GM12864 (cell line): ENCODE data around the gene CCDC201.

Experiments
- DNase-seq: peaks from one replicate; pipeline ENCODE4 v3.0.0-alpha.2; 2011; ENCODE audit warnings: low read depth
- H3K4me3 ChIP-seq: 2 replicates; pipeline ENCODE4 v1.5.1; 2011; ENCODE audit warnings: mild to moderate bottlenecking, low read depth, low read length, control low read depth
- TF ChIP-seq, protein P1 (sequence below): IDR thresholded peaks from 2 replicates; pipeline ENCODE4 v1.5.1; 2011; ENCODE audit warnings: low read depth, mild to moderate bottlenecking, moderate library complexity, low read length, control low read depth, inconsistent platforms; ENCODE audit errors: missing control alignments

CCDC201 gene

DNA sequence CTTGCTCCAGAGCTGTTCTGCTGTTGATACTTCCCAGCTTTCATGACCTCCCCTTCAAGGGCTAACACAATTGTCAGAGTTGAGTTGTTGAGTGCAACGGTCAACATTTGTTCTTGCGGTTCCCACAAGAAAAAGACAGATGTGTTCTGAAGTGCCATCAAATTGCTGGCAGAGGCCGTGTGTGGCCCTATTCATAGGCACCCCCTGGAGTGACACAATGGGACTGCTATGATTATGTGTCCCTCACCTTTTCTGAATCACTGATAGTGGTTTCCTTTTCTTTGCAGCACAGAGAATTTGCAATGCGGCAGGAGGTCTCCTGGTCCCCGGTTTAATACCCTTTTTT, 9.6 kb upstream of the CCDC201 start:
- no peak overlapping the region for H3K4me3 ChIP-seq
- TF ChIP-seq, protein P1, sequence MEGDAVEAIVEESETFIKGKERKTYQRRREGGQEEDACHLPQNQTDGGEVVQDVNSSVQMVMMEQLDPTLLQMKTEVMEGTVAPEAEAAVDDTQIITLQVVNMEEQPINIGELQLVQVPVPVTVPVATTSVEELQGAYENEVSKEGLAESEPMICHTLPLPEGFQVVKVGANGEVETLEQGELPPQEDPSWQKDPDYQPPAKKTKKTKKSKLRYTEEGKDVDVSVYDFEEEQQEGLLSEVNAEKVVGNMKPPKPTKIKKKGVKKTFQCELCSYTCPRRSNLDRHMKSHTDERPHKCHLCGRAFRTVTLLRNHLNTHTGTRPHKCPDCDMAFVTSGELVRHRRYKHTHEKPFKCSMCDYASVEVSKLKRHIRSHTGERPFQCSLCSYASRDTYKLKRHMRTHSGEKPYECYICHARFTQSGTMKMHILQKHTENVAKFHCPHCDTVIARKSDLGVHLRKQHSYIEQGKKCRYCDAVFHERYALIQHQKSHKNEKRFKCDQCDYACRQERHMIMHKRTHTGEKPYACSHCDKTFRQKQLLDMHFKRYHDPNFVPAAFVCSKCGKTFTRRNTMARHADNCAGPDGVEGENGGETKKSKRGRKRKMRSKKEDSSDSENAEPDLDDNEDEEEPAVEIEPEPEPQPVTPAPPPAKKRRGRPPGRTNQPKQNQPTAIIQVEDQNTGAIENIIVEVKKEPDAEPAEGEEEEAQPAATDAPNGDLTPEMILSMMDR, result no peak

DNA sequence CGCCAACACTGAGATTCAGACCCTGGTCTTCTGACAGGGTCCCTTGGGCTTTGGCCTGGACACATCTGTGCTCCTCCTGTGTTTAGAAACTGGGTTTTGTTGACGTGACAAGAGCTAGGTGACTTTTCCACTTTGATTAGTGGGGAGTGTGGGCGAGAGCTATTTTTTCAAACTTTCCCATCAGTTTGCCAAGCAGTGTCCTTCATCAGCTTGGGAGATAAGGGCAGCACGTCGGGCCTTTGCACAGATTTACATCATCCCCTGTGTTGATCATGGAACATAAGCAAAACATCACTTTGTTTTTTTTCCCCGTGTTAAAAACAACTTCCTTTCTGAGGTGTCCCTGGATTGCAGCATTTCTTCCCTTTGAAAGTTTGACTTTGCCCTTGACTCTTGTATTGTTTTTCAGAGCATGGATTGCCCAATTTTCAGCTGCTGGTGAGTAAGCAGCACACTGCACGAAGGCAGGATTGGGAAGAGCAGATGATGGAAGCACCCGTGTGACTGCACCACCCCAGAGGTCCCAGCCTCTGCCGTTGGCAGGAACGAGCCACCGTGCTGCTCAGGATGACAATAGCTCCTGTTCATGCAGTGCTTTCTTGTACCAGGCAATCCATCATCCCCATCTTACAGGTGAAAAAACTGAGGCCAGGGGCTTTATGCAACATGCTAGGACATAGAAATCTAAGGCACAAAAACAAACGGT, 9.0 kb upstream of the CCDC201 start:
- no peak for DNase-seq
- TF ChIP-seq, protein P1, result no peak
- H3K4me3 ChIP-seq, result no peak overlapping the region

More for the DNA sequence above, 9.6 kb upstream of the CCDC201 start:
- DNase-seq, result no peak

DNA sequence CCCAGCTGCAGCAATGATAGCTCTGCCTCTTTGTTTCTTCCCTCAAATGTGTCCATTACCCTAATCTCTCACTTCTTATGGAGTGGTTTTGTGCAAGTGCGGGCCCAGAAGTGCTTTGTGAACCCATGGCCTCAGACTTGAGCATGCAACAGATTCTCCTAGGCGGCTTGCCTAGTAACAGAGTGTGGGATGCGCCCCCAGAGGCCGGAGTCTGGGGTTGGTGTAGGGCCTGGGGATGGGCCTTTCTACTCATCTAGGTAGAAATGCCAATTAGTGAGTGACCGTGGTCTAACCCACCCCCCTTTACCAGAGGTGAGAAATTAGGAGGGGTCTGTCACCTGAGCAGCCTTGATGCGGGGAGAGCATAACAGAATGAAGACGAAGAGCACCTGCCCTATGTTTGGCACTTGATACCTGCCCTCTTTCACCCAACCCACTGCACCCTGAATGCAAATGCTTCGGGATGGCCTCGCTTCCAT, 8.4 kb upstream of the CCDC201 start:
- H3K4me3 ChIP-seq, result no peak overlapping the region
- TF ChIP-seq, protein P1, result no peak
- DNase-seq, result no peak

DNA sequence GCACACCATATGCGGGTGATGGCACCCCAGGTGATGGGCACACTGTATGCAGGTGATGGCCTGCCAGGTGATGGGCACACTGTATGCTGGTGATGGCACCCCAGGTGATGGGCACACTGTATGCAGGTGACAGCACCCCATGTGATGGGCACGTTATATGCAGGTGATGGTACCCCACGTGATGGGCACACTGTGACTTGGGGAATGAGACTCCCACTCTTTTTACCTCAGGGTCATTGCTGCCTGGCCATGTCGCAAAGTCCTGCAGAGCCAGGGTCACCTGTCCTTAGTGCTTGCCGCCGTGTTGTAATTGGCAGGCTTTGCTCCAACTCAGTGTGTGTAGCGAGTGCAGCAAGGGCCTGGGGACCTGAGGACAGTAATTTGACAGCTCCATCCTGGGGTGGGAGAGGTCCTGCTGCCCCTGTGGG, 7.6 kb upstream of the CCDC201 start:
- H3K4me3 ChIP-seq, result no peak overlapping the region
- DNase-seq, result no peak
- TF ChIP-seq, protein P1, result no peak

DNA sequence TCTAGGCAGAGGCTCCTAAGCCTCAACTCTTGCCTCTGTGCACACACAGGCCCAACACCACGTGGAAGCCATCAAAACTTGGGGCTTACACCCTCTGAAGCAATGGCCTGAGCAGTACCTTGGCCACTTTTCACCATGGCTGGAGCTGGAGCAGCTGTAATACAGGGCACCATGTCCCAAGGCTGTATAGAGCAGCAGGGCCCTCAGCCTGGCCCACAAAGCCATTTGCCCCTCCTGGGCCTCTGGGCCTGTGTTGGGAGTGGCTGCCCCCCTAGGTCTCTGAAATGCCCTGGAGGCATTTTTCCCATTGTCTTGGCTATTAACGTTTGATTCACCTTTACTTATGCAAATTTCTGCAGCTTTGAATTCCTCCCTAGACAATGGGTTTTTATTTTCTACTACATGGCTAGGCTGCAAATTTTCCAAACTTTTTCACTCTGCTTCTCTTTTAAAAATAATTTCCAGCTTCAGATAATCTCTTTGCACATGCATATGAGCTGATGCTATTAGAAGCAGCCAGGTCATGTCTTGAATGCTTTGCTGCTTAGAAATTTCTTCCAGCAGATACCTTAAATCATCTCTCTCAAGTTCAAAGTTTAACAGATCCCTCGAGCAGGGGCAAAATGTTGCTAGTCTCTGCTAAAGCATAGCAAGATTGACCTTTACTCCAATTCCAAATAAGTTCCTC, 5.7 kb upstream of the CCDC201 start:
- H3K4me3 ChIP-seq, result no peak overlapping the region
- TF ChIP-seq, protein P1, result no peak
- DNase-seq, result no peak

DNA sequence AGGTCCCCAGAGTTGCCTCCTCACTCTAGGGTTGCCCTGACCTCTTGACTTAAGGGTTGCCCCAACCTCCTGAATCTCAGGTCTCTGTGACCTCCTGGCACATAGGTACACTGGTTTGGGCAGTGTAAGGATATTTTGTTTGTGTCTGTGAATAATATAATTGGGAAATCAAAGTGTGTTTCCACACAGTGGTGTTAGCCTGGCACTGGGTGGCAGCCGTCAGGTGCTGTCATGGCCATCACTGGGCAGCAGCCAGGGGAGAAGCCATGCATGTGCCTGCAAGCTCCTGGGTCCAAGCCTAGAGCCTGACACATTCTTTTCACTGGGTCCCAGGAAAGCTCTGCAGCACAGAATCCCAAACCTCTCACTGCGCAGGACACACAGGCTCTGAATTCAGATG, 3.6 kb upstream of the CCDC201 start:
- TF ChIP-seq, protein P1, result no peak
- H3K4me3 ChIP-seq, result no peak overlapping the region
- no peak for DNase-seq
